Measurements from ENCODE around the gene WEE1. TPM values are rescaled to one million over a fixed set of nuclear protein-coding genes. Genes with fewer than 3 reads are reported as not detected.

The WEE1 gene
- total and polyA plus RNA-seq, 2 experiments from 2014 or later, result 50.7 to 149 TPM

GRCh38 chr11:9530901-9531625 is 42.4 kb upstream of the WEE1 start:
- TF ChIP-seq CTCF (conservative IDR thresholded peaks at IDR 0.05; ENCODE audit: low read depth in 2 of 2) (peak in 1 of 2 experiments; percentile 17; a peak in 2 of 4 replicates), ZNF331 (CRISPR knock-in tag; IDR thresholded peaks at IDR 0.05; ENCODE audit: low read depth) (no peak), POLR2AphosphoS5 (IDR thresholded peaks at IDR 0.05; ENCODE audit: low read depth) (no peak), REST (IDR thresholded peaks at IDR 0.05; ENCODE audit: unreplicated experiment) (no peak), CREB1 (CRISPR knock-in tag; IDR thresholded peaks at IDR 0.05; ENCODE audit: low read depth) (no peak)
- H3K4me1 Mint-ChIP-seq, result peaks cover 37% of the 10 kb centered on the region
- no peaks in the 10 kb centered on the region for H3K9me3 Mint-ChIP-seq
- Histone ChIP-seq H4K20me1 (replicated peaks; ENCODE audit: insufficient read depth) (no peaks in the 10 kb centered on the region), H3F3A (replicated peaks; ENCODE audit: low read depth) (peaks cover 9% of the 10 kb centered on the region; the same call in 1 of the 2 replicates), H3K4me1 (ENCODE audit: insufficient read depth) (peaks cover 26% of the 10 kb centered on the region), H3K4me3 (no peak overlapping the region), H3K36me3 (ENCODE audit: insufficient read depth) (peaks cover 10% of the 10 kb centered on the region), H3K27me3 (ENCODE audit: insufficient read depth) (no peaks in the 10 kb centered on the region), H3K79me2 (replicated peaks; ENCODE audit: insufficient read depth) (no peaks in the 10 kb centered on the region), H2AFZ (no peak overlapping the region), H3K4me2 (no peak overlapping the region), H3K9me2 (ENCODE audit: insufficient read depth) (no peaks in the 10 kb centered on the region), H3K27ac (ENCODE audit: low read depth) (no peak overlapping the region)
- peaks cover 14% of the 10 kb centered on the region for H3K36me3 Mint-ChIP-seq (ENCODE audit: low read depth)
- peaks cover 8% of the 10 kb centered on the region for H3K27me3 Mint-ChIP-seq (ENCODE audit: insufficient read depth, low read depth, poor library complexity)
- no peak overlapping the region for H3K4me3 Mint-ChIP-seq
- ATAC-seq, result peak; percentile 13; the same call in 1 of the 3 replicates
- DNase-seq (ENCODE audit: low spot score), result no peak
- H3K27ac Mint-ChIP-seq, result peak overlapping the region; percentile 77; the same call in 1 of the 2 replicates

GRCh38 chr11:9533058-9533457 is 40.4 kb upstream of the WEE1 start:
- H3K9me3 Mint-ChIP-seq, result no peaks in the 10 kb centered on the region
- peaks cover 37% of the 10 kb centered on the region for H3K4me1 Mint-ChIP-seq
- Histone ChIP-seq H3K36me3 (ENCODE audit: insufficient read depth) (peaks cover 2% of the 10 kb centered on the region; the same call in 1 of the 2 replicates), H3K4me2 (no peak overlapping the region), H3K4me1 (ENCODE audit: insufficient read depth) (peaks cover 26% of the 10 kb centered on the region), H4K20me1 (replicated peaks; ENCODE audit: insufficient read depth) (no peaks in the 10 kb centered on the region), H3K79me2 (replicated peaks; ENCODE audit: insufficient read depth) (no peaks in the 10 kb centered on the region), H3K27me3 (ENCODE audit: insufficient read depth) (no peaks in the 10 kb centered on the region), H3K9me2 (ENCODE audit: insufficient read depth) (no peaks in the 10 kb centered on the region), H3K27ac (ENCODE audit: low read depth) (peak overlapping the region; percentile 29), H2AFZ (no peak overlapping the region; the same call in 1 of the 2 replicates), H3F3A (replicated peaks; ENCODE audit: low read depth) (peaks cover 9% of the 10 kb centered on the region; the same call in 1 of the 2 replicates), H3K4me3 (no peak overlapping the region)
- peak overlapping the region; percentile 71 for H3K27ac Mint-ChIP-seq
- H3K4me3 Mint-ChIP-seq, result no peak overlapping the region
- peaks cover 8% of the 10 kb centered on the region for H3K27me3 Mint-ChIP-seq (ENCODE audit: insufficient read depth, low read depth, poor library complexity)
- H3K36me3 Mint-ChIP-seq (ENCODE audit: low read depth), result no peaks in the 10 kb centered on the region
- ATAC-seq, result no peak
- DNase-seq (ENCODE audit: low spot score), result no peak
- no peak for TF ChIP-seq ZNF114 (CRISPR knock-in tag; IDR thresholded peaks at IDR 0.05)
- no peak for TF ChIP-seq CTCF (conservative IDR thresholded peaks at IDR 0.05; ENCODE audit: low read depth in 2 of 2)
- no peak for TF ChIP-seq EZH2phosphoT487 (IDR thresholded peaks at IDR 0.05; ENCODE audit: unreplicated experiment)
- TF ChIP-seq STAT1 (IDR thresholded peaks at IDR 0.05; ENCODE audit: unreplicated experiment), result no peak
